Non-pigmented ciliary epithelial cell (primary cell): ENCODE measurements around the gene EDEM1.
"Not testable (repeated sequence)": the region's sequence is repeated elsewhere in the genome, so short reads cannot be mapped to it uniquely, and the experiment has no call there.

Experiments used
- DNase-seq: peaks from one replicate; pipeline ENCODE4 v3.0.0-alpha.2; 2010; ENCODE audit warnings: low read depth

Gene EDEM1

GRCh38 chr3:5172018-5172417, 15.5 kb upstream of the EDEM1 start:
- DNase-seq, result no peak

- DNase-seq, result not testable (repeated sequence)
Observed at GRCh38 chr3:5179036-5179435, 8.5 kb upstream of the EDEM1 start.

GRCh38 chr3:5181469-5182141, 5.9 kb upstream of the EDEM1 start:
- no peak for DNase-seq

- DNase-seq, result not testable (repeated sequence)
Observed at GRCh38 chr3:5183714-5184113, 3.8 kb upstream of the EDEM1 start.

DNA sequence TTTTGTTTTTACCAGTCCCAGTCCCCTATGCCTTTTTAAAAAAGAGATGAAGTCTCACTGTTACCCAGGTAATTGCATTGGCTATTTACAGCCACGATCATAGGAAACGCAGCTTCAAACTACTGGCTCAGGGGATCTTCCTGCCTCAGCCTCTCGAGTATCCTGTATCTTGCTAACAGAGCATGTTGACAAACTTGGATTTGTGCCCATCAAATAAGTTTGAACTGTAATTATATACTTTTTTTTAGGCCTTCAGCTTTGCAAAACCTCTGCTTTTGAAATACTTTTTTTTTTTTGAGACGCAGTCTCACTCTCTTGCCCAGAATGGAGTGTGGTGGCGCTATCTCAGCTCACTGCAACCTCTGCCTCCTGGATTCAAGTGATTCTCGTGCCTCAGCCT, 3.0 kb upstream of the EDEM1 start:
- no peak for DNase-seq

DNA sequence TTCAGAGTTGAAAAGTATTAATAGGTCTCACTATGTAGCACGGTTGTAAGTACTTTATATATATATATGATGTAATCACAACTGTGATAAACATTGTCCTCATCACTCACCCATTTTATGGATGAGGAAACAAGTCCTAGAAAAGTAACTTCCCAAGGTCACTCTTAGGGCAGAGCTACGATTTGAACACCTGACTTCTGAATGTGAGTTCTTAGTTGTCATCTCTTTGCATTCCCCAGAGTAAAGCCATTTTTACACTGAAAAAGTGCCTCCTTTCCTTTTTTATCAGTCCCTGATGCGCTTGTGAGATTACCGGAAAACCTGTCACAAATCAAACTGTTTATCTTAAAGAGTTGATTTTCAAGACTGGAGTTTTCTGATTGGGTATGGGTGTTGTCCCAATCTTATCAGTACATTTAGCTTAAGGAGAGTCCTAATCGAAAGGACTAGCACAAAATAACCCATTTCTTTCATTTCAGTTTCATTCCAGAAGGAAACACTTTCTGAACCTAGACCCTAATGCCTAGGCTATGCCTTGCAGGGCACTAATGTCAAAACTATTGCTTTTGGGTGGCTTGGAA, 2.3 kb upstream of the EDEM1 start:
- no peak for DNase-seq

DNA sequence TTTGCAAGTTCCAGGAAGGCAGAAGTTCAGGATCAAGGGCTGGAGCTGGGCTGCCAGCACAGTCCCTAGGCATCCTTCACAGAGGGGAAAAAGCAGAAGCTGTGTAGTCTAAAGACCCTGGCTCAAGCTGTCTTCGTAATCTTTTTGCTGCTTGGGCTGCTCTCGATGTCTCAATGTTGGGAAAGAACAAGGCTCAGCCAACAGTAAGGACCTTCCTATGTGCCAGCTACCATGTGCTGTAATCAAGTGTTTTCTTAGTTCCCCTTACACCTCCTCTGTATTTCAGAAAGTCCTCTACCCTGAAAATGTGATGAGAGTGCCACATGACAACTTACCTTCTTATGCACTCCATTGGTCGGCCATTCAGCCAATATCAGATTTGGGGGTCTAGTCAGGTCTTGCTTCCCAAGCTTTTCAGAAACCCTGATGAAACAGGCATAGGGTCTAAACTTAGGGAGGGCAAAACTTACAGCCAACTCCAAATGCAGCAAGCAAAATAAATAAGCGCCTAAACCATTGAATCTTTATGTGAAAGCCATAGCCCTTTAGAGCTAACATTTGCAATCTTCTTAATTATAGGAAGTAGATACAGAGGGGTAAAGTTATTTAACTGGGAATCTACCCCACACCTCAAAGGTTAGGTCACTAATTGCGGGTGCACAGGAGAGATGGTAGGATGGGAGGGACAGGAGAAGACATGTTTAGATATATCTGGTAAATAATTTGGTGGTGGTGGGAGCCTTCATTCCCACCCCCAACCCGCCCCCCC, 1.2 kb upstream of the EDEM1 start:
- DNase-seq, result no peak

DNA sequence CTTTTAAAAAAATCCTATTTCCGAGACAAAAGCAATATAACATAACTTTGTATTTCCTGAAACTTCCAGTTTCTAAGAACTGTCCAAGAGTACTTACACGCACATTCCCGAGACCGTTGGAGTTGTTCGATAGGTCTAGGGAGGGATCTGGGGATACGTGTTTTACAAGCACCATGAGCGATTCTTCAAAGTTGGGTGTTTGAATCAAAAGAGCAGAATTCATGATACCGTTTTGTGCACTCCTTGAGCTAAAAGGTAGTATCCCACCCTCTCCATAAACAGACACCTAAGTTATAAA, 700 bp upstream of the EDEM1 start:
- no peak for DNase-seq

DNA sequence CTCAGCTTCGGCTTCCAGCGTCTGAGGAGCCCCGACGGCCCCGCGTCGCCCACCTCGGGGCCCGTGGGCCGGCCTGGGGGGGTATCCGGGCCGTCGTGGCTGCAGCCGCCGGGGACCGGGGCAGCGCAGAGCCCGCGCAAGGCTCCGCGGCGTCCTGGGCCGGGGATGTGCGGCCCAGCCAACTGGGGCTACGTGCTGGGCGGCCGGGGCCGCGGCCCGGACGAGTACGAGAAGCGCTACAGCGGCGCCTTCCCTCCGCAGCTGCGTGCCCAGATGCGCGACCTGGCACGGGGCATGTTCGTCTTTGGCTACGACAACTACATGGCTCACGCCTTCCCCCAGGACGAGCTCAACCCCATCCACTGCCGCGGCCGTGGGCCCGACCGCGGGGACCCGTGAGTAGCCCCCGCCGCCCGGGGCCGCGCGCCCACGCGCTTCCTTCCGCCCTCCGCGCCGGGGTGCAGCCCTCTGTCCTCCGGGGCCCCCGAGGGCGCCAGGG, 462 bp downstream of the EDEM1 start:
- no peak for DNase-seq

GRCh38 chr3:5188419-5189221, 1.1 kb downstream of the EDEM1 start:
- DNase-seq, result no peak

- no peak for DNase-seq
Observed at GRCh38 chr3:5190147-5190791, 2.8 kb downstream of the EDEM1 start.

GRCh38 chr3:5191555-5192304, 4.2 kb downstream of the EDEM1 start:
- no peak for DNase-seq

DNA sequence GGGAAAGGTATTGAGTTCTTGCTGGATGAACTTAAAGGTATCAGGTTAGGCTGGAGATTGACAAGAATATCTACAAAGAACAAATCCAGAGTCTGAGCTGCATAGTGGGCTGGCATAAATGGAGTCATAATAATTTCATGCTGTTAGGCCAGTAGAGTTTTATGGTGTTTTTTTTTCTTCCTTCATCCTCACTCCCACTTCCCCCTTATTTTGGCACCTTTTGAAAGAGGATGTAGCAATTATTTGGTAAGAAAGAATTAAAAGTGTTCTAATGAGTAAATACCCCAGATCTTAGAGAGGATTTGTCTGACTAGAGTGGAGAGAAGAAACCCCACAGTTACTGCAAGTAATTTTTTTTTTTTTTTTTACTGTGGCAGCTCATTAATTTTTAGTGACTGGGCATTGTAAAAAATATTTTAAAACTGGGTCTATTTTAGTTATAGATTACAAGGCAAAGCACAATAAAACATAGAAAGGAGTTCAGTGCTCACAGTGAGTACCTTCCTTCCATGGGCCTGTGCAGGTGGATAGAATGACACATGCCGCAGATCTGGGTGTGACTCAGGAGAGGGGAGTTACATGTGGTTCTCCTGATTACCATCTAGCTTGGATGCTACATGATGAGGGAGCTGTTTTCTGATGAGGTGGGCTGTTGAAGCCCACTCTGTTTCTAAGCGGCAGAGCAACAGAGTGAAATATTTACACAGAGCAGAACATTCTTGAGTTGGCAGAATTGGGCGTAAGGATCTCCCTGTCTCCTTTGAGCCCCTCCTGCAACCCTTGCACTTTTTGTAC, 5.3 kb downstream of the EDEM1 start:
- no peak for DNase-seq

DNA sequence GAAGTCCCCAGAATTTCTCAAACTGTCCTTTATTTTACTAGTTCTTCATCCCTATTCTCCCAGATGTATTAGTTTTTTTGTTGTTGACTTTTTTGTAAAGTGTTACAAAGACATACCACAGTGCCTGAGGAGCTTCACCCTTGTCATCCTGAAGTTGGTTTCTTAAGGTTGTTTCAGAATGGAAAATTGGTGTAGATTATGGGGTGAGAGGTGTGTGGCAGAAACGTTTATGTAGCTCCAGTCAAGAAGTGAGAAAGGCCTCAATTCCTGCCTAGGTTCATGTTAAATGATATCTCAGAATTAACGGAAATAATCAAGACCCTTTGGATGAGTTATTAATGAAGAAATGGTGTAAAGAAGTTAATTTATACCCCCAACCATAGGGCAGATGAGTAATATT, 6.8 kb downstream of the EDEM1 start:
- DNase-seq, result no peak

- DNase-seq, result peak; percentile 76
Observed at GRCh38 chr3:5194801-5195509, 7.4 kb downstream of the EDEM1 start.

DNA sequence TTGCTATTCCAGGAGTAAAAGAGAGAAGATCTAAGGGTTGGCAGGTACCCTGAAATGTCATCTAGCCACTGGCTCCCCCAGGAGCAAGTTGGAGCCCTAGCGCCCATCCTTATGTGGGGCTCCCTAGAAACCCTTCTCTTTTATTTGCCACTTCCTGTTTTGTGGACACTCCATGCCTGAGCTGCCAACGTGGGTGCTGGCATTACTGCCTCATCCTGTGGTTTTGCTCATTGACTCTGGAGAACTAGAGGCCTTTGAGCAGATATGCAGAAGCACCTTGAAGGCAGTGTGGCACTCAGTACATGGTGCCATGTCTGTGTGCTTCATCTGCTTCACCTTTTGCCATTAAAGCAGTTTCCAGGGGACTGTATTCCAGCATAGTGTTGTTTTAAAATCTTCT, 8.1 kb downstream of the EDEM1 start:
- DNase-seq, result no peak

DNA sequence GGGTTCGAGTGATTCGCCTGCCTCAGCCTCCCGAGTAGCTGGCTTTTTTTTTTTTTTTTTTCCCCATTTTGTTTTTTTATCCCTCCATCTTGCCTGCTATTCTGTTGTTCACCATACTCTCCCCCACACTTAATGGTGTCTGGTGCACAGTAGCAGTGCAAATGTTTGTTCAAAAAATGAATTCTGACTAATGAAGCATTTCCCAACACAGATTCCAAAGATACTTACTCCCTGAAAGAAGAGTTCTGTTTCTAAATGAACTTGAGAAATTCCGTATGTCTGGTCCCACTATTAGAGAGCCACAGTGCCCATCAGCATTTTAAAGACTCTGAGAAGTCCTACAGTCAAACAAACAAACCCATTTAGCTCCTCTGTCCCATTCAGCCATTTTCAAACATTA, 9.5 kb downstream of the EDEM1 start:
- DNase-seq, result no peak

DNA sequence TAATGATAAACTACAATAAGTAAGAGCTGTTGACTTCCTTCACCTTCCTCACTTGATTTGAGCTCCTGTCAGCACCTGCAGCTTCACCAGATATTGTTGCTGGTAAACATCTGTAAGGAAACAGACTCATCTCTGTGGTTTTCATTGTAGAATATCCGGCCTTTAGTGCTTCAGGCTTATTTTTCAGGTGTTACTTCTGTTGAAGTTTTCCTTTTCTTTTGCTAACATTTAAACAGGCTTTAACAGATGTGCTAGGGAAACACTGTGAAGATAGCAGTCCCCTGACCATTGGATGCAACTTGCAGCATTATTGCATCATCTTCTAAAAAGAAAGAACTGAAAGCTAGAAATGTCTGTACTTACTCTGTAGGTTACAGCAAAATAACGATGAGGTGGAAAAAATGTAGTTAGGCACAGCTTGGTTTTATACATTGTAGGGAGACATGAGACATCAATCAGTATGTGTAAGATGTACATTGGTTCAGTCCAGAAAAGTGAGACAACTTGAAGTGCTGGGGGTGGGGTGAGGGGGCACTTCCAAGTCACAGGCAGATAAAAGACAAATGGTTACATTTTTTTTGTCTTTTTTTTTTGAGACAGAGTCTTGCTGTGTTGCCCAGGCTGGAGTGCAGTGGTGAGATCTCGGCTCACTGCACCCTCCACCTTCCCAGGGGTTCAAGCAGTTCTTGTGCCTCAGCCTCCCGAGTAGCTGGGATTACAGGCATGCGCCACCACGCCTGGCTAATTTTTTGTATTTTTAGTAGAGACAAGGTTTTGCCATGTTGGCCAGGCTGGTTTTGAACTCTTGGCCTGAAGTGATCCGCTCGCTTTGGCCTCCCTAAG, 10.2 kb downstream of the EDEM1 start:
- DNase-seq, result no peak

- no peak for DNase-seq
Observed at GRCh38 chr3:5198313-5198677, 10.8 kb downstream of the EDEM1 start.
